Inflammatory macrophage (primary cell): ENCODE results near the gene TAF10.

ENCODE experiments used
- DNase-seq, 2 donors: peaks; one replicate each; pipeline ENCODE4 v3.0.0-alpha.2; 2020 to 2022
- total RNA-seq, 18 experiments: gene quantifications; one replicate each; lab custom pipeline; 2026; ENCODE audit warnings: mixed read lengths in 6 of 18, inconsistent platforms in 2 of 18; lab: John Stamatoyannopoulos, UW

TAF10 gene
- total RNA-seq: 2.1 to 8.5 (median 4.6) reads per million in 18 experiments

DNA sequence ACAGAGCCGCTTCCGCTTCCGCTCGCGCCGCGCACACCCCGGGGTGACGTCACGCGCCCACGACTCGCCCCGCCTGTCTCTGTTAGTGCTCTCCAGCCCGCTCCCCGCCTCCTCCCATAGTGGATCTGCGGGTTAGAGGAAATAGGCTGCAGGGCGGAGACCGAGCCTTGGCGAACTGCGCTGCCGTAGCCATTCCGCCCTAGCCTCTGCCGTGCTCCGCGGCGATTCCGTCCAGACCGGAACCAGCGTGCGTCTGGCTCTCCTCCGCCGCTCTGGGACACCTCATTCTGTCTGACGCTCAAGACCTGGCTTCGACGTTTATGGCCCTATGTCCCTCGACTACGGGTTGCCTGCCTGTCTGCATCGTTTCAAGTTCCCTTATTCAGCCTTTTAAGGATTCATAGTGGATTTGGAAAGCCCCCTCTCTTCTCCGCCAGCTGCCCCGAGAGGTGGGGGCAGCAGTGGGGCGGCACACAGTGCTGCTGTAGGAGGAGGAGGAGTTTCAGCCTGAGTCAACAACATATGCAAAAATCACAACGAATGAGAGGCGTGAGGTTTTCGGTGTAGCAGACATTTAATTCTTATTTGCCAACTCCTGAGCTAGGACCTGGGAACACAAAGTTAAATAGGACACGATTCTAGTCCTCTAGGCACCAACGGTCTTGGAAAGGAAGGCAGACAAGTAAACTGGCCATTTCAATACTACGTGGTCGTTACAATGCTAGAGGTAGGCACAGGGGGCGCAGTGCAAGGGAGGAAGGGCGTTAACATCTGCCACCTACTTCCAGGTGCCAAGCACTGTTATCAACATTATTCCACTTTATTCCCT is at the start of gene TAF10:
Gene TAF10 (minus strand): TSS at position 4 of the 829 bp plus-strand sequence. CDS start 27 bp downstream, outside the sequence.
- peak; percentile 98 for DNase-seq

DNA sequence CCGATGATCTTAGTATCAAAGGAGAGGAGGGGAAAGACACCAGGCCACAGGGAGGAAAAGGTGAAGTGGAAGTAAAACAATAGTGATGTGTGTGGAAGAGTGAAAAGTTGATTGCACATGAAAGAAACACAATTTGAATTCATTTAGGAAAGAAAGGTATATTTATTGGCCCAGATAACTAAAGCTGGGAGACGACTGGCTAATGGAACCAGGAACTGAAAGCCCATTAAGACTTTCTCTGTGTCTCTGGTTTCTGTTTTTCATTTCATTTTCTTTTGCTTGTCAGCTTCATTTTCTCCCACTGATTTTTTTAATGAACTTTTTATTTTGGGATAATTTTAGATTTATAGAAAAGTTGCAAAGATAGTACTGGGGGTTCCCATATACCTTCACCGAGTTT is 48.7 kb upstream of the TAF10 start:
- no peak for DNase-seq

DNA sequence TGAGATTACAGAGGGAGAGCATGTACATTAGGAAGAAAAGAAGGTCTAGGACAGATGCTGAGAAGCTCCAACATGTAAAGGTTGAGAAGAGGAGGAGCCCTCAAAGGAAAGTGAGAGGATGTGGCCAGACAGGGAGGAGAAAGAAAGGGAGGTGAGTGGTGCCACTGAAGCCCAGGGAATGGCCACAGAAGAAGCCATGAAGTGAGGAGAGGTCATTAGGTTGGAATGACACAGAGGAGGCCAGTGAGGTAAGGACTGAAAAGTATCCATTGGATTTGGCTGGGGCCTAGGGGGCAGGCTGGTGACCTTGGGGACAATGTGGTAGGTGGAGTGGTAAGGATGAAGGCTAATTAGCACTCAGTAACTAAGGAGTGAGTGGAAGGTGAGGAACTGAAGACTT is 46.6 kb upstream of the TAF10 start:
- DNase-seq: no peak

DNA sequence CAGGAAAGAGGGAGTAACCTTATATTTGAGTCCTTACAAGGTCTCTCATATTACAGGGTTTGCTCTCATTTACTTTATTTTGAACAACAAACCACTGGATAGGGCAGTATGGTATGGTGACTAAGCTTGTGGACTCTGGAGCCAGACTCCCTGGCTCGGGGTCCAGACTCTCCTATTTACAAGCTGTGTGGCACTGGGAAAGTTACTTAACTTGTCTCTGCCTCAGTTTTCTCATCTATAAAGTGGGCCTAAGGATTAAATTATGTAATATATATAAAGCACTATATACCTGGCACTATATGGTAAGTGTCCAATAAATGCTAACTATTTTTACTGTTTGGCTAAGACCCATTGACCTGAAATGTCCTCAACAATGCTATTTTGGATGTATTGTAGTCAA is 45.3 kb upstream of the TAF10 start:
- no peak for DNase-seq

DNA sequence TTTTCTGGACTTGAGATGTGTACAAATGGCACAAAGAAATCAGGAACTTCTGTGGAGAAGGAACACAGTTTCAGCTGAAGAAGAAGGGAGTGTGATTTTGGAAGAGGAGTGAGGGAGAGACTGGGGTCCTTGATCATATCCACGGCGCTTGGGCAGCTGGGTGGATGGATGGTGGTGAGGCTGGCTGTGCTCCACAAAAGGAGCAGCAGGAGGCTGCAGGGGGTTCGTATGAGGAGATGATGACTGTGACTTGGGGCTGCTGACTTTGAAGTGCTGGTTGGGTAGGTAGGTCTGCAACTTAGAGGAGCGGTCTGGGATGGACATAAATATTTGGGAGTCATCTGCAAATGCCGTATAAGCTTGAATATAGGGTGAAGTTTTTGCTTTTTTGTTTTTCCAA is 44.9 kb upstream of the TAF10 start:
- DNase-seq: no peak

DNA sequence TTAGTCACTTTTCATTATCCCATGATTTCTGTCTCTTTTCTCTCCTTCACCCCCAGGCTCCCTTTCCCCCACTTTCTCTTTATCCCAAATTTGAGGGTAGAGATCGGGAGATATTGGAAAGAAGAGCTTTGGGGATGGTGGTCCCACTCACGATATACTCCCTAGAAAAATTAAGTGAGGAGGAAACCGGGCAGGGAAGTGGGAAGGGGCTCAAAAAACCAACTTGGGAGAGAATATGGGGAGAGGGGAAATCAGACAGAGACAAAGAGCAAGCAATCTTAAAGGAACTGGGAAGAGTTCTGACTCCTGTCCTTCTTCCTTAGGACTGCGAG is 44.5 kb upstream of the TAF10 start:
- DNase-seq: no peak

DNA sequence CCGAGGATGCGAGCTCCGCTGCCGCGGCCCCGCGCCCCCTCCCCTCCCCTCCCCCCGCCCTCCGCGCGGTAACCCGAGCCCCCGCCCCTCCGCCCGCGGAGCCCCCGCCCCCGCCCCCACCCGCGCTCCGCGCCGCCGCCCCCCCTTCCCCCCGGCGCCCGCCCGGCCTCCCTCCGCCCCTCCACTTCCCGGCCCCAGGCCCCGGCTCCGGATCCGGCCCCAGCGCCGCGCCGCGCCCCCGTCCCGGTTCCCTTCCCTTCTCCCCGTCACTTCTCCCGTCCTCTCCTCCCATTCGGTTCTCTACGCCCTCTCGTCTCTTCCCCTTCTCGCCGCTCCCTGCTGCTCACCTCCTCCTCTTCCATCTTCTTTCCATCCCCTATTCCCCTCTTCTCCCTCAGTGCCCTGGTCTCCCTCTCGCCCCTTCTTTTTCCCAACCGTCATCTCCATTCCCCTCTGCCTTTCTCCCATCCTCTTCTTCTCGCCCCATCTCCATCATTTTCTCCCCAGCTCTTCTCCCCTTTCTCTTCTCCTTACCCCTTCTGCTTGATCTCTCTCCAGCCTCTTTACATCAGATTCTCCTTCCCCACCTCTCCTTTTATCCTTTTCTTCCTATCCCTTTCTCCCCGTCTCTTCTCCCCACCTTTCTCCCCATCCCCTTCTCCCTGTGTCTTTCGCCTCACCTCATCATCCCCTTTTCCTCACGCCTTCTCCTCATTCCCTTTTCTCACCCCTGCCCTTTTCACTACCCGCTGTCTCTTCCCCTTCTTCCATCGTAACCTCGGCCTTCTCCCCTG is 44.0 kb upstream of the TAF10 start, which contains the start of gene DCHS1:
Gene DCHS1 (minus strand): TSS at position 20 of the 794 bp plus-strand sequence. CDS start 14,196 bp downstream, outside the sequence.
- DNase-seq: no peak

DNA sequence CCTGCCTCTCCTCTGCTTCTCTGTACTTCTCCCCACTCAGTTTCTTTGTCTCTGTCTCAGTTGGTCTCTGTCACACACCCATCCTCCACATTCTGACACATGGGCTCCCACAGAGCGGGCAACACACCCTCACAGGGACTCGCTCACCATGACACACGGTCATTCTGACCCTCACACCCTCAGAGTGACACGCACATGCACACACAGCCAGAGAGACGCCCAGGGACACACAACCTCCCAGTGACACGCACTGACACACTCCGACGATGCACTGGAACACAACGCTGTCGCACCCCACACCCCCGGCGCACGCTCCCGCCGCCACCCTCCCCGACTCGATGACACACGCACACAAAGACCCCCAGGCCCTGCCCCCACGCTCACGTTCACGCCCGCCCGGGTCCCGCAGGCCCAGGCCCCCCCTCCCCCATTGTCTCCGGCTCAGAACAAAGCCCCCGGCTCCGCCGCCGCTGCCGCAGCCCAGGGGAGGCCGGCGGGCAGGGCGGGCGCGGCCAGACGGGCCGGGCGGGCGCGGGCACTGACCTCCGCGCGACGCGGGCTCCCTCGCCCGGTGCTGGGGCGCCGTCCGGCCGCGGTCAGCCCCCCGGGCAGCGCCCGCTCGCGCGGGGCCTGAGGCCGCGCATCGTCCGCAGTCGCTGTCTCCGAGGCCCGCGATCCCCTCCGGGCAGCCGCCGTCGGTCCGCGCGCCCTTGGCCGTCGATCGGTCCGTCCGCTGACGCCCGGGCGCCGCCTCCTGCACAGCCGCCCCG is 43.2 kb upstream of the TAF10 start:
- DNase-seq: peak in 1 of 2 donors; percentile 18

DNA sequence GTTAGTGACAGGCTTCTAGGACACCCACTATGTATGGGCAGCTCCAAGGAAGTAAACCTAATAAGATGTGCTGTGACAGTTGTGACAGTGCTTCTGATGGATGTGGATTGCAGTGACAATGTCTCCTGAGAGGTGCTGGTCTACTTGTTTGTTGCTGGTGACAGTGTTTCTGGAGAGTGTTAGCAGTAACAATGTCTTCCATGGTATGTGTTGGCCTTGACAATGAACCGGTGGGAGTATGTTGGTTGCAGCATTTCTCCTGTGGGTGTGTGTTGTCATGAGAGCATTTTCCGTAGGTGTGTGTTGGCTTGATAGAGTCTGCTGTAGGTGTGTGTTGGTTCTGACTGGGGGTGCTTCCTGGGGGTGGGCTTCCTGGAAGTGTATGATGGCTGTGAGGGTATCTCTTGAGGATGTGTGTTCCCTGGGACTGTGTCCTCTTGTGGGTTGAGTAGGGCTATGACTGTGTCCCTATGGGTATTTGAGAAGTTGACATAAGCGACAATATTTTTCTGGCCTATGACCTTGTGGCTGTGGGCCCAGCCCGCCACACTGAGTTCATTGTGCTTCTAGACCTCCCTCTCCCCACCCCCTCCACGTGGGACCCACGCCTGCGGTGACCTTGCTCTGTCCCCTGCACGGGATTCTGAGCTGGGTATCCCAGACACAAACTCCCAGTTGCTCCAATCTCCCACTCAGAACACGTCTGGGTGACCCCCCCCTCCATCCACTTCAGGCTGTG is 42.4 kb upstream of the TAF10 start:
- DNase-seq: peak; percentile 9 to 11

DNA sequence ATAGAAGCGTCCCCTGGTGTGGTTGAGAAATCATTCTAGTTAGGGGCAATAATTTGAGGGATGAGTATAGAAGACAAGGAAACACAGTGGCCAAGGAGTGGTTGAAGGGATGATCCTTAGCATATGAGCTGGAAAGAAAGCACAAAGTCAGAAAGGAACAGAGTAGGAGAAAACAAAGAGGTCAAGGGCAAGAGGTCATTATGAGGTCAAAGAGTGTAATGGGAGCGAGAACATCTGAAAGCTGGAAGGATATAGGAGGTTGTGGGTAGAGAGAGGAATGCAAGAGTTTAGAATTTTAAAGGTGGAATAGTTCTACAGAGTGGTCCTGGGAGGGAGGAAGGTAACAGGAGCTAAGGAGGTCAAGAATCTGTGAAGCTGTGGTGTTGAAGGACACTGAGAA is 41.6 kb upstream of the TAF10 start:
- DNase-seq: no peak

DNA sequence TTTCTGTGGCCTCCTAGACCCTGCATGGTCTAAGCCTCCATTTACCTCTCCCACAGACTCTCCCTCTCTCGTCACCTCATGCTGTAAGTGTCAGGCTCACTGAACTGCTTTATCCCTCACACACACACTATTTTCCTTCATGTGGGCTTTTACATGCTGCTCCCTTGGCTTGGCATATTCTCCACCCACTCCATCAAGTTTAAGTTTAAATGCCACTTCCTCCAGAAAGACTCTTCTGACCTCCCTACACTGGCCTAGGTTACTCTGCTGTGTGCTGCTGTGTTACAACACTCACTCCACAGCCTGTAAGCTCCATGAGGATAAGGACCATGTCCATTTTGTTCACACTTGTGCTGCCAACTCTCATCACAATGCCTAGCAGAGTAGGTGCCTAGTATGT is 41.1 kb upstream of the TAF10 start:
- DNase-seq: peak; percentile 55 to 61

DNA sequence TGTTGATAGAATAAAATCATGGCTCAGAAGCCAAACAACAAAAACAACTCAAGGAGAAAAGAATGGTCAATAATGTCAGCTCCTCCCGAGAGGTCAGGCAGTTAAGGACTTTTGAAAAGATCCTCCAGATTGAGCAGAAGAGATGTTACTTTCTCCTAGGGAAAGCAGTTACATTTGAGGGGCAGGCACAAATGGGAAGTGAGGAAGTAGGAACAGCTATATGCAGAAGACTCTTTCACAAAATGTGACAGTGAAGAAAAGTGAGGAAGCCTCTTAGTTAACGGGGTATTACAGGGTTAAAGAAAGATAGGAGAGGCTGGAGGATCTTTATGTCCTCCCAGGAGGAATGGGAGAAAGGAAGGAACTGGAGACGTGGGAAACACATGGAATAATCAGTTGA is 40.2 kb upstream of the TAF10 start:
- peak in 1 of 2 donors; percentile 11 for DNase-seq

DNA sequence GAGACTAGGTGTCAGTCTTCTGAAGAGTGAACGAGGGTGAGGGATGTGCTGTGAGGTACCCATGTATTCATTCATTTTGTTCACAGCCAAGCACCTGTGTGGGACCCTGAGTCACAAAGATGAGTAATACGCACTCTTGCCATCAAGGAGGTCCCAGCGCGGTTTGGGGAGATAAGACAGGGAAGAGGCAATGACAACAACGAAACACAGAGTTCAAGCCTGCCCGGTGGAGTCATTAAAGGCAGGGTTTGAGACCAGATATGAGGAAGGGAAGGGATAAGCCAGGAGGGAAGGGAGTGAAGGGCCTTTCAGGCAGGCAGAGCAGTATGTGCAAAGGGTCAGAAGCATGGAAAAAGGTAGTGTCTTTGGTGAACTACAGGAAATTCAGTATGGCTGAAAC is 39.0 kb upstream of the TAF10 start:
- DNase-seq: no peak

DNA sequence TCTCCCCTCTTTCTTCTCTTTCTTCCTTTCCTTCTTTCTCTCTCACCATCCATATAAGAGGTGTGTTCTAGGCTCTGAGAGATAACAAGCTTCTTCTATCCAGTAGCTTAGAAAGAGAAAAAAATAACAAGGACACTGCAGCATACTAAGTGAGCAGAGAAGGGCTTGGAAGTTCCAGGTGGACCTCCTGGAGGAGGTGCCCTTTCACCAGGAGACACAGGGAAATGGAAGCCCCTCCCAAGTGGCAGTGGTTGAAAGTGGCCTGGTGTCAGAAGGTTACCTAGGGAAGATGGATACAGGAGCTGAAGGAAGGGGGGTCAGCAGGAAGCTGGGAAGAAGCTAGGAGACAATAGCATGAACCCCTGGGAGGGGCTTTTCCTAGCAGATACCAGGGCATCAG is 38.1 kb upstream of the TAF10 start:
- DNase-seq: no peak

DNA sequence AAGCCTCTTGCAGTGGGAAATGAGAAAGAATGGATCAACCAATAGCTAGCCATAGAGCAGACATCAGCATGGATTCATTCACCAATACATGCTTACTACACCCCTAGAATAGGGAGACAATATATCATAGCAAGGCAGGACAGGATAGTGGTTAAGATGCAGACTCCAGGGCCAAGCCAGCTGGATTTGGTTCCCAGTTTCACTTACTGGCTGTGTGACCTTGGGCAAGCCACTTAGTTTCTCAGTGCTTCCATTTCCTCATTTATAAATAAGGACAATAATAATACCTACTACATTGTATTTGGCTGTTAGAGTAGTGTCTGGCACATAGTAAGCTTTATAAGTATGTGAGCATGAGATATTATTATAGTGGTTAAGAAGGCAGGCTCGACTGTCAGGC is 36.5 kb upstream of the TAF10 start:
- DNase-seq: peak; percentile 59 to 62

DNA sequence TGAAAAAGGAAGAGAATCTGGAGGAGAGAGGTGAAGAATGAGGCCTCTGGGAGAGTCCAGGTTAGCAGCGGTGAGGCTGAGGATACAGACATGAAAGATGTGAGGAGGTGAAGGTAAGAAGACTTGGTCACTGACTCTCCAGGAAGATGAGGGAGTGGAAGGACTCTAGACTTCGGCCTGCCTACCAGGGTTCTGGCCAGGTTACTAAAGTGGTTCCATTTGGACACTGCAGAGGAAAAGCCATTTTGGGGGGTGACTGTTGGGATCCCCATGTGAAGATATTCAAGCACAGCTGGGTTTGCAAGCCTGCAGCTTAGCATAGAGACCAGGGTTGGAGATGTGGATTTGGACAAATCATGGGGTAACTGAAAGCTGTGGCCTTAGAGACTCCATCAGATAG is 35.8 kb upstream of the TAF10 start:
- no peak for DNase-seq

DNA sequence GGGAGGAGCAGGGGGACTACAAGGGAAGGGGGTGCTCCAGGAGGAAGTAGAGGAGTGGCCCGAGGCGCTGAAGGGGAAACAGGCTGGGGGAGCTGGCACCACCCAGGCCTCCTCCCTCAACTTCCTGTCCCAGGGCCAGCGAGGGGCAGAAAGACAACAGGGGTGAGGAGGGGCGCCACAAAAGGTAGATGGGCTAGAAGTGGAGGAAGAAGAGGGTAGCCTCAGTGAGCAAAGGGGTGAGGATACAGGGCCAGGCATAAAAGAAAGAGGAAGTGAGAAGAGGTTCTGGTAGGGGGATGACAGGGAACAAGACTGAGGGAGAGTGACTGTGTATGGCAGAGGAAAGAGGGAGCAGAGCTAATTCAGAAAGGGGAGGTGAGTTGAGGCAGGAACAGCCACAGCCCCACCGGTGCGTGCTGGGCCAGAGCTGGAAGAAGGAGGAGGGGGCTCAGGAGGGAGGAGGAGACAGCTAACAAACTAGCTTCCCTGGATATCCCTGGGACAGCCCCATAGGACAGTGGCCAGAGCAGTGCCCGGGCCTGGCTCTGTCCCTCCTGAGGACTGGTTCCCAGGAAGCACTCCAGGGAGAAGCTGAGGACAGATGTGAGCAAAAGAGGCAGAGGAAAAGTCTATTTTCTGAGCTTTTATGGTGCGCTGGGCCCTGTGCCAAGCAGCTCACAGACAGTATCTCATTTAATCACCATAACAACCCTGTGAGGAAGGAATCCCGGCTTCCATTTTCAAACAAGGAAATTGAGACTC is 35.1 kb upstream of the TAF10 start:
- DNase-seq: peak; percentile 8 to 33

DNA sequence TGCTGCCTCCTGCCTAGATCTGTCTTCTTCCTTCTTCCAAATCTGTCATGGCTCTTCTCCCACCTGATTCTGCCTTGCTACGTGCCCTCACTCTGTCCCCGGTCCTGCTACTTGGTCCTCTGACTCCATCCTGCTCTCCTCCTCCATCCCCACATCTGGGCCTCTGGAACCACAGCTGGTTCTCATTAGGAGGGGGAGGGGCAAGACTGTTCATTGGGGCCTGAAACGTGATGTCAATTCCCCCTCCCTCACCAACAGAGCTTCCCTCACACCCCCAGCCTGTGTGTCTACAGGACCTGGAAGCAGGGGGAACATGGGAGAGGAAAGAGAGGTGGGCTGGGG is 34.5 kb upstream of the TAF10 start:
- no peak for DNase-seq

DNA sequence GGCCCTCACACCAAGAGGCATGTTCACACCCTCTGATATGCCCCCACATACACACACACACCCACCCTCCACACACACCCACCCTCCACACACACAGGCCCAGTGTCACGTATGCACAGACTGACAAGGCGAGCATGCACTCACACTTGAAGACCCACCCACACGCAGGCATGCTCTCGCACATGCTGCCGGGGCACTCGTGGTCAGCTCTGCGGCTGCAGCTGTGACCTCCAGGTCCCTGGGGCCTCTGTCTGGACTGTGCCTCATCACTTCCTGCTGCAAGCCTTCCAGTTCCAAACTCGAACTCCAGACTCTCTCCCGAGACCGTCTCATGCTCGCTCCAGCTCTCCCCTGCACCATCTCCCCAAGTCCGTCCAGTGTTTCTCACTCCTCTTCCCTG is 34.1 kb upstream of the TAF10 start:
- DNase-seq: peak; percentile 41 to 58

DNA sequence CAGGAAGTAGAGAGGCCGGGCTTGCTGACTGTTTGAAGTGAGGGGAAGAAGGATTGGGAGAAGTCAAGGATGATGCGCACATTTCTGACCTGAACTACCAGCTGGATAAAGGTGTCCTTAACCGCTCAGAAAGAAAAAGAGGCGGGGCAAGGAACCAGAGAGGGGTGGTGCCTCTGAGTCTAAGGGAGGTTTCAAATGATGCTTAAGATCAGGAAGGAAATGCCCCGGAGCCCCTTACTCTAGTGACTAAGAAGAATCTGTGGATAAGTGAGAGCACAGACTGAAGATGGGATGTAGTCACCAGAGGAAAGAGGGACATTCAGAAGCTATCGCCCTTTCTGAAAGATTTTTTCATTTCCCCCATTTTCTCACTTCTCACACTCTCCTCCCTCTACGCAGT is 30.9 kb upstream of the TAF10 start:
- no peak for DNase-seq

DNA sequence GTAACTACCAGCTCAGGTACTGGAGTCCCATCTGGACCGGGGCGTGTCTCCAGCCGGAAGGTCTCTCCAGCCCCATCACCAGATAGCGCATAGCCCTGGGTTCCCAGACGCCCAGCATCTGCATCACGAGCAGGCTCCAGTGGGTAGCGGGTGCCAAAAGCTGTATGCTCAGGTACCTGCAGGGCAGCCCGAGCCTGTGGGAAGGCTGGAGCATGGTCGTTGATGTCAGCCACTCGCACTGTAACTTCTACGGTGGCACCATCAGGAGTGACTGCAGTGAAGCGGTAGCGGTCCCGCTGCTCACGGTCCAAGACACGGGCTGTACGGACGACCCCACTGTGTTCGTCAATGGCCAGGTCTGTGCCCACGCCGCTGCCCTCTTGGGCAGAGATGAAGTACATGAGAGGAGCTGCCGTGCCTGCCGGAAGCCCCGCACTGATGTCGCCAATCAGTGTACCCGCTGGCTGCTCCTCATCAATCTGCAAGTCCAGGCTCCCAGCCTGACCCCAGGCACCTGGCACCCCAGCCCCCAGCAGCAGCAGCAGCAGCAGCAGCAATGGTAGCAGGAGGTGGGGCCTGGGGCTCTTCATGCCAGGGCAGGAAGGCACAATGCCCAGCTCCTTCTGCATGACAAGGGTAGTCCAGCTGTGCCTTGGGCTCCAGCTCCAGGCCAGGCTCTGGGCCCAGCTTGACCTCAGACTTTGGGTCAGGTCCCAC is 29.1 kb upstream of the TAF10 start:
- no peak for DNase-seq
